HepG2 (cell line): ENCODE measurements around the gene TCF12. TPM values are rescaled to one million over a fixed set of nuclear protein-coding genes. Genes with fewer than 3 reads are reported as not detected.

Experiments used
- ATAC-seq: fragments of 200-7000 bp; cut with Tn5 transposase; 3 replicates; pipeline ENCODE4 v1.9.1; 2020; ENCODE audit warnings: mild to moderate bottlenecking, moderate library complexity
- BruUV-seq: library from RNA; stranded (reverse); fragments of 400-500 nt; replicated peaks from 2 replicates; lab custom pipeline; 2021; lab: Mats Ljungman, UMichigan
- CTCF ChIA-PET: fragments of 300-600 bp; formaldehyde crosslinking; extraction: SDS; loops from one replicate; lab custom pipeline; 2021; ENCODE audit warnings: low total read pairs, inconsistent platforms, low intra/inter-chr PET ratio; lab: Yijun Ruan, JAX
- POLR2A ChIA-PET: fragments of 350-600 bp; sonication (Branson Sonifier 250); formaldehyde crosslinking; loops from one replicate; lab custom pipeline; 2020; ENCODE audit warnings: antibody characterized with exemption, inconsistent platforms; lab: Yijun Ruan, JAX
- DNase-seq: peaks from one replicate; pipeline ENCODE4 v3.0.0-alpha.2; 2015; ENCODE audit warnings: low spot score
- FAIRE-seq: peaks from 3 replicates; lab custom pipeline; 2011; peaks lifted over from hg19 to GRCh38; lab: Jason Lieb, UNC
- H2AFZ ChIP-seq: one replicate; pipeline ENCODE4 v1.6.1; 2011; ENCODE audit warnings: low read length, inconsistent platforms
- H3K27ac ChIP-seq: fragments of 300-600 bp; 3 replicates; pipeline ENCODE4 v1.8.0; 2011; ENCODE audit warnings: mixed run types, mild to moderate bottlenecking, mixed read lengths, low read length, inconsistent platforms; ENCODE audit not compliant: insufficient read depth; ENCODE audit errors: extremely low read length
- H3K27me3 ChIP-seq, 2 experiments: fragments of 200-600 bp in 1 of 2; 2 replicates in 1 of 2; 3 replicates in 1 of 2; pipeline versions ENCODE4 v1.6.0 to v1.8.0; 2011; ENCODE audit warnings: low read length in 2 of 2, mild to moderate bottlenecking in 2 of 2, moderate library complexity in 2 of 2, inconsistent platforms in 1 of 2; ENCODE audit not compliant: insufficient read depth in 2 of 2, control insufficient read depth in 1 of 2
- H3K36me3 ChIP-seq, 2 experiments: fragments of 200-600 bp in 1 of 2; replicated peaks in 1 of 2; 2 replicates in 1 of 2; 3 replicates in 1 of 2; pipeline versions ENCODE4 v1.5.1 to v1.8.0; 2011; ENCODE audit warnings: low read length in 2 of 2, inconsistent platforms in 1 of 2; ENCODE audit not compliant: insufficient read depth in 2 of 2, control insufficient read depth in 1 of 2
- H3K4me1 ChIP-seq: 2 replicates; pipeline ENCODE4 v1.5.1; 2012; ENCODE audit warnings: low read length, inconsistent platforms; ENCODE audit not compliant: insufficient read depth
- H3K4me2 ChIP-seq: 2 replicates; pipeline ENCODE4 v1.6.0; 2011; ENCODE audit warnings: low read depth, low read length, inconsistent platforms
- H3K4me3 ChIP-seq, 3 experiments: fragments of 200-600 bp in 1 of 3; sonication (generic), shearing (Covaris generic) in 1 of 3; replicated peaks in 1 of 3; 2 replicates each; pipeline ENCODE4 v1.5.1; 2011 to 2016; ENCODE audit warnings: low read length in 3 of 3, inconsistent platforms in 2 of 3, low read depth in 2 of 3, mild to moderate bottlenecking in 2 of 3, control low read depth in 1 of 3, mixed read lengths in 1 of 3; ENCODE audit not compliant: insufficient read depth in 1 of 3
- H3K79me2 ChIP-seq: one replicate; pipeline ENCODE4 v1.6.1; 2011; ENCODE audit warnings: low read length, inconsistent platforms; ENCODE audit not compliant: insufficient read depth
- H3K9ac ChIP-seq: 2 replicates; pipeline ENCODE4 v1.6.0; 2011; ENCODE audit warnings: mild to moderate bottlenecking, low read depth, low read length, inconsistent platforms; ENCODE audit not compliant: insufficient read depth
- H3K9me3 ChIP-seq: 2 replicates; pipeline ENCODE4 v1.5.1; 2012; ENCODE audit warnings: mild to moderate bottlenecking, low read length
- H4K20me1 ChIP-seq: 2 replicates; pipeline ENCODE4 v1.6.0; 2011; ENCODE audit warnings: inconsistent platforms, mild to moderate bottlenecking, low read length, moderate library complexity; ENCODE audit not compliant: insufficient read depth
- AHR ChIP-seq: IDR thresholded peaks from 2 replicates; pipeline ENCODE4 v1.6.1; 2018; ENCODE audit warnings: missing genetic modification reagents, missing compliant biosample characterization
- ARNTL ChIP-seq: sonication (generic); formaldehyde crosslinking; IDR thresholded peaks from 2 replicates; pipeline ENCODE4 v1.4.0; 2020; ENCODE audit warnings: mild to moderate bottlenecking, missing genetic modification reagents
- CEBPG ChIP-seq: IDR thresholded peaks from 2 replicates; pipeline ENCODE4 v1.6.1; 2016
- HBP1 ChIP-seq: IDR thresholded peaks from 2 replicates; pipeline ENCODE4 v1.6.1; 2016; ENCODE audit warnings: low read depth, control low read depth
- HOMEZ ChIP-seq: IDR thresholded peaks from 2 replicates; pipeline ENCODE4 v1.6.1; 2016; ENCODE audit warnings: low read depth
- NFYC ChIP-seq: IDR thresholded peaks from 2 replicates; pipeline ENCODE4 v1.6.1; 2016; ENCODE audit warnings: missing genetic modification reagents, missing compliant biosample characterization
- PAF1 ChIP-seq: IDR thresholded peaks from 2 replicates; pipeline ENCODE4 v1.6.1; 2016; ENCODE audit warnings: missing genetic modification reagents, missing compliant biosample characterization
- SIX1 ChIP-seq: sonication (generic); formaldehyde crosslinking; IDR thresholded peaks from 2 replicates; pipeline ENCODE4 v1.4.0; 2020; ENCODE audit warnings: missing genetic modification reagents, borderline replicate concordance
- SOX6 ChIP-seq, 2 experiments: fragments of 450-650 bp in 1 of 2; sonication (generic) in 1 of 2; formaldehyde crosslinking in 1 of 2; IDR thresholded peaks; 2 replicates each; pipeline versions ENCODE4 v1.4.0 to v1.6.1; 2017 to 2020; ENCODE audit warnings: antibody characterized with exemption in 1 of 2, mild to moderate bottlenecking in 1 of 2, missing genetic modification reagents in 1 of 2
- THRA ChIP-seq: sonication (generic); formaldehyde crosslinking; IDR thresholded peaks from 2 replicates; pipeline ENCODE4 v1.4.0; 2020; ENCODE audit warnings: missing genetic modification reagents, borderline replicate concordance
- ZIK1 ChIP-seq: sonication (generic); formaldehyde crosslinking; IDR thresholded peaks from 2 replicates; pipeline ENCODE4 v1.5.0; 2020; ENCODE audit warnings: mild to moderate bottlenecking, low read depth, missing genetic modification reagents, borderline replicate concordance
- ZNF207 ChIP-seq: fragments of 450-650 bp; IDR thresholded peaks from 2 replicates; pipeline ENCODE4 v1.6.1; 2016; ENCODE audit warnings: antibody characterized with exemption, borderline replicate concordance
- ZNF670 ChIP-seq: sonication (generic); formaldehyde crosslinking; IDR thresholded peaks from 2 replicates; pipeline ENCODE4 v1.8.0; 2022; ENCODE audit warnings: mild to moderate bottlenecking, missing genetic modification reagents, borderline replicate concordance
- ZNF740 ChIP-seq: sonication (generic); formaldehyde crosslinking; IDR thresholded peaks from 2 replicates; pipeline ENCODE4 v1.4.0; 2020; ENCODE audit warnings: missing genetic modification reagents
- ZNF788 ChIP-seq: sonication (generic); formaldehyde crosslinking; IDR thresholded peaks from 2 replicates; pipeline ENCODE4 v1.5.0; 2020; ENCODE audit warnings: mild to moderate bottlenecking, missing genetic modification reagents, borderline replicate concordance
- ZNF891 ChIP-seq: sonication (generic); formaldehyde crosslinking; IDR thresholded peaks from 2 replicates; pipeline ENCODE4 v1.5.0; 2020; ENCODE audit warnings: mild to moderate bottlenecking, missing genetic modification reagents
- WGBS: methylation state at CpG from one replicate; pipeline ENCODE4 v1.1.6; 2017; ENCODE audit warnings: low lambda C conversion rate; 5-methylcytosine and 5-hydroxymethylcytosine counted together
- in situ Hi-C: cut with HindIII; loops from 2 replicates; pipeline ENCODE4 v1.10.0; 2017; ENCODE audit warnings: low pct_unique_long_range_greater_than_20kb; ENCODE audit not compliant: extremely low pct_ligation_motif_present
- intact Hi-C: fragments of 100-400 bp; cut with micrococcal nuclease; formaldehyde crosslinking; loops from one replicate; pipeline ENCODE4 v1.10.0; 2022; ENCODE audit not compliant: unreplicated experiment
- polyA plus RNA-seq, 8 experiments: library from polyadenylated mRNA; depleted of rRNA in 3 of 8; stranded (reverse) in 7 of 8; unstranded in 1 of 8; fragments of >200 nt; fragmentation: Illumina TruSeq in 4 of 8; extraction: Trizol in 4 of 8; gene quantifications; 2 replicates each; pipeline versions ENCODE4 v1.2.1 to v1.2.3, GENCODE V29; 2011 to 2016; ENCODE audit warnings: low read depth in 4 of 8, missing spikeins in 1 of 8, mixed read lengths in 1 of 8; ENCODE audit not compliant: insufficient read depth in 1 of 8
- total RNA-seq, 5 experiments: library from RNA; depleted of rRNA; stranded (reverse); fragments of >200 nt; fragmentation: Illumina TruSeq; extraction: Trizol; gene quantifications; 2 replicates each; pipeline ENCODE4 v1.2.3, GENCODE V29; 2016; ENCODE audit warnings: low read depth in 1 of 5

Gene TCF12
- total and polyA plus RNA-seq, 2 of the 13 experiments (the other 11 are each of a cell fraction or from before 2014, with no cell fraction given) = 48.6 to 51.1 TPM

- TF ChIP-seq HBP1 (CRISPR knock-in tag) (peak; percentile 56), ZNF670 (peak; percentile 85), PAF1 (CRISPR knock-in tag) (no peak), ZNF788 (peak; percentile 82; the same call in 1 of the 2 replicates), ARNTL (peak; percentile 67)
Measured at GRCh38 chr15:56886932-56887781, 31.3 kb upstream of the TCF12 start (continued).

GRCh38 chr15:56887782-56888438 lies 30.5 kb upstream of the TCF12 start:
- no peak for DNase-seq
- ATAC-seq = no peak; the same call in 2 of the 3 replicates
- Histone ChIP-seq H3K79me2 (no peaks in the 10 kb centered on the region), H3K9ac (peak overlapping the region; percentile 87), H3K4me3 (peak overlapping the region; percentile 54 to 73 (median 72)), H4K20me1 (no peaks in the 10 kb centered on the region), H3K9me3 (no peaks in the 10 kb centered on the region), H3K27ac (peak overlapping the region; percentile 96), H3K36me3 (no peaks in the 10 kb centered on the region), H3K4me1 (peaks cover 27% of the 10 kb centered on the region), H3K4me2 (peak overlapping the region; percentile 95), H2AFZ (peak overlapping the region; percentile 65), H3K27me3 (no peaks in the 10 kb centered on the region; a peak in 1 of 5 replicates)
- BruUV-seq = TSS peak; percentile 86
- intact Hi-C loops = loop anchor here (1.0 kb wide), 1 partner anchor 30 kb away; the partner anchor contains the start of gene TCF12
- ChIA-PET CTCF (no interaction called here), POLR2A (interaction anchor here (0.6 to 3.1 kb wide), 10 partner anchors 14 to 146 kb away, joined by 3 to 60 read pairs (median 3); partner anchors contain the start of gene TCF12)
- no peak for FAIRE-seq
- in situ Hi-C loops = no loop called here
- 15% methylated on average over 5 of the region's 5 CpGs for WGBS
- no peak for TF ChIP-seq SOX6 (IDR thresholded peaks at IDR 0.05)
- 0 out of 2 replicates have a peak, but pooled peaks have one; percentile 1 for TF ChIP-seq SOX6 (CRISPR knock-in tag; IDR thresholded peaks at IDR 0.05)
- TF ChIP-seq CEBPG = 0 out of 2 replicates have a peak, but pooled peaks have one; percentile 62
- 0 out of 2 replicates have a peak, but pooled peaks have one; percentile 6 for TF ChIP-seq THRA
- no peak for TF ChIP-seq AHR (CRISPR knock-in tag)
- TF ChIP-seq ZNF207 = no peak
- TF ChIP-seq ZNF891 (CRISPR knock-in tag) = no peak
- no peak for TF ChIP-seq ZNF740
- TF ChIP-seq SIX1 (CRISPR knock-in tag) = no peak
- TF ChIP-seq ZIK1 (CRISPR knock-in tag) = no peak
- TF ChIP-seq NFYC (CRISPR knock-in tag) = no peak
- TF ChIP-seq HOMEZ (CRISPR knock-in tag) = no peak
